Tibial nerve (tissue), 4 donors: ENCODE measurements around the gene TRIP10.

Experiments
- EP300 ChIP-seq, 2 donors: sonication (generic); formaldehyde crosslinking; IDR thresholded peaks; one replicate each; pipeline ENCODE4 v1.6.1; 2017; ENCODE audit warnings: antibody characterized with exemption in 2 of 2, mild to moderate bottlenecking in 1 of 2
- POLR2A ChIP-seq, 2 donors: fragments of 450-650 bp; IDR thresholded peaks; one replicate each; pipeline ENCODE4 v1.6.1; 2017; ENCODE audit warnings: antibody characterized with exemption in 2 of 2, mild to moderate bottlenecking in 2 of 2, moderate library complexity in 2 of 2
- TF ChIP-seq, protein P1 (sequence below), 5 experiments: fragments of 200-600 bp in 3 of 5; fragments of 450-650 bp in 2 of 5; sonication (generic) in 3 of 5; IDR thresholded peaks; one replicate each; pipeline ENCODE4 v1.5.1; 2016 to 2019; ENCODE audit warnings: antibody characterized with exemption in 5 of 5, mild to moderate bottlenecking in 3 of 5, moderate library complexity in 2 of 5

DNA sequence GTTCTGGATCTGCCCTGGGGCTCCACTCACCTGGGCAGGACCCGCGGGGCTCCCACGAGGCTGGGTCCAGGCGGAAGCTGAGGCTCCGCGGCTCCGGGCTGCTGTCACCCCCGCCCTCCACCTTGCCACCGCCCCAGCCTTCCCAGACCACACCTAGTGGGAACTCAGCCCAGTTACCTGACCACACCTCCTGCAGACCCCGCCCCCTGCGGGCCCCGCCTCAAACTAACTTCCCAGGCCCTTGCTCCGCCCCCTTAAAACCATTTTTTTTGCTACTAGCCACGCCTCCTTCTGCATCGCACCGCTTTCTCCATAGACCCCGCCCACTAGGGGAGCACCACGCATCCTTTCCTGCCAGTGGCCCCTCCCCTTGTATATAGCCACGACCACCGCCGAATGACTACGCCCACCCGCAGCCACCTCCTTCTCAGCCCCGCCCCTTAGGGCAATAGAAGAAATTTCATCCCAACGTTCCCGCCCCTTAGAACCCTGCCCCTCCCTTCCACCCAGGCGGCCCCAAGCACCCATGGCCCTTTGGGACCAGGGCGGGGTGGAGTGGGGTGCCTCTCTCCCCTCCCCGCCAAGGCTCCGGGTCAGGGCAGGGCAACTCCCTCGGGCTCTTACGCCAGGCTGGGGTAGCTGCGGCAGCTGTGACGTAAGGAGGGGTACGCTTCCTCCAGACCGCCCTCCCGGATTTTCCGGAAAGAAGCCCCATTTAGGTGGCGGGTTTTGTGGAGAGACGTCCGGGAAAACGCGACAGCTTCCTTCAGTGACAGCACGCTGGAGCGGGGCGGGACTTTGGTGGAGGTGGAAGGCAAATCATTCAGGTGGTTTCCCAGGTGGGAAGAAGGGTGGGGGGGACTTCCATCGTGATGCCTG, 28.1 kb downstream of the TRIP10 start, which contains the start of gene SH2D3A:
- TF ChIP-seq, protein P1, sequence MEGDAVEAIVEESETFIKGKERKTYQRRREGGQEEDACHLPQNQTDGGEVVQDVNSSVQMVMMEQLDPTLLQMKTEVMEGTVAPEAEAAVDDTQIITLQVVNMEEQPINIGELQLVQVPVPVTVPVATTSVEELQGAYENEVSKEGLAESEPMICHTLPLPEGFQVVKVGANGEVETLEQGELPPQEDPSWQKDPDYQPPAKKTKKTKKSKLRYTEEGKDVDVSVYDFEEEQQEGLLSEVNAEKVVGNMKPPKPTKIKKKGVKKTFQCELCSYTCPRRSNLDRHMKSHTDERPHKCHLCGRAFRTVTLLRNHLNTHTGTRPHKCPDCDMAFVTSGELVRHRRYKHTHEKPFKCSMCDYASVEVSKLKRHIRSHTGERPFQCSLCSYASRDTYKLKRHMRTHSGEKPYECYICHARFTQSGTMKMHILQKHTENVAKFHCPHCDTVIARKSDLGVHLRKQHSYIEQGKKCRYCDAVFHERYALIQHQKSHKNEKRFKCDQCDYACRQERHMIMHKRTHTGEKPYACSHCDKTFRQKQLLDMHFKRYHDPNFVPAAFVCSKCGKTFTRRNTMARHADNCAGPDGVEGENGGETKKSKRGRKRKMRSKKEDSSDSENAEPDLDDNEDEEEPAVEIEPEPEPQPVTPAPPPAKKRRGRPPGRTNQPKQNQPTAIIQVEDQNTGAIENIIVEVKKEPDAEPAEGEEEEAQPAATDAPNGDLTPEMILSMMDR (IDR thresholded peaks at IDR 0.05), result no peak
- no peak for TF ChIP-seq POLR2A (IDR thresholded peaks at IDR 0.05)
- TF ChIP-seq EP300 (IDR thresholded peaks at IDR 0.05), result no peak
